DMS153 treated with DMSO at 0.1 percent for 48 hours (cell line): ENCODE results near the gene FRY.

Source experiments
- DNase-seq: peaks from one replicate; lab custom pipeline; 2025; ENCODE audit not compliant: unreplicated experiment; lab: John Stamatoyannopoulos, UW

FRY gene

DNA sequence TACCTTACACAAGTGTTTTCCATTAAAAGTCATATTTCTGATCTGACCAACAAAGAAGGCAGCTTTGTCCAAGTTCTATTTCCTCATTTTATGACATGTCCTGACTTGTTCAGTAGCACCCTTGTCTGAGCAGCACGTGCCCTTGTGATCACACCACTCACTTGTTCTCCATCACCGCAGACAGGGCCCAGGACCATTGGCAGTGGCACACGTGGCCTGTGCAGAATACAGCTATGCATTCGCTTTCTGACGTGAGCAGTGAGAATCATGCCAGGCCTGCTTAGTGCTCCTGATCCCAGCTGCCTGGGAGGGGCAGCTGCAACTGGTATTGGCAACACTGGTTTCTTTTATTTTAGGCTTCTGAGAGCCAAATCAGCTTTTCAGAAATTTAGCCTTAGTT lies 134.2 kb downstream of the FRY start:
- peak; percentile 36 for DNase-seq

DNA sequence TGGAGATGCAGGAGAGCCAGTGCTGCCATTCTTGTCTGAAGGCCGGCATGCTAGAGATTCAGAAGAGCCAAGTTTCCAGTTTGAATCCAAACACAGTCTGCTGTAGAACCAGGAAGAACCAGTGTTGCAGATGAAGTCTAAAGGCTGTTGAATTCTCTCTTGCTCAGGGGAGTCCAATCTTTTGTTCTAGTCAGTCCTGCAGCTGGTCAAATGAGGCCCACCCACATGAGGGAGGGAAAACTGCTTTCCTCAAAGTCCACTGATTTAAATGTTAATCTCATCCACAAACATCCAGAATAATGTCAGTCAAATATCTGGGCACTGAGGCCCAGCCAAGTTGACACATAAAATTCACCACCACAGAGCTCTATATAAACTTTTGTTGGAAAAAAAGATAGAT lies 136.6 kb downstream of the FRY start:
- DNase-seq: no peak

DNA sequence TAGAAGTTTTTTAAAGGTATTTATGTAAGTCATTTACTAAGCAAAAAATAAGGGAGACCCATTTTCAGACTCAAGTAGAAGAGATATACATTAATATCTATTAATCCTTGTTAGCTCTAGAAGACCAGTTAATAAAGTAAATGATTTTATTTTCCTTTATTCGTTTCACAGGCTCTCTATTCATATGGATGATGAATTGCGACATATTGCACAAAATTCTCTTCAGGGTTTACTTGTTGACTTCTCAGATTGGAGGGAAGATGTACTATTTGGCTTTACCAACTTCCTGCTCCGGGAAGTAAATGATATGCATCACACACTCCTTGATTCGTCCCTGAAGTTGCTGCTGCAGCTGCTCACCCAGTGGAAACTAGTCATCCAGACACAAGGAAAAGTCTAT lies 139.3 kb downstream of the FRY start:
- no peak for DNase-seq

DNA sequence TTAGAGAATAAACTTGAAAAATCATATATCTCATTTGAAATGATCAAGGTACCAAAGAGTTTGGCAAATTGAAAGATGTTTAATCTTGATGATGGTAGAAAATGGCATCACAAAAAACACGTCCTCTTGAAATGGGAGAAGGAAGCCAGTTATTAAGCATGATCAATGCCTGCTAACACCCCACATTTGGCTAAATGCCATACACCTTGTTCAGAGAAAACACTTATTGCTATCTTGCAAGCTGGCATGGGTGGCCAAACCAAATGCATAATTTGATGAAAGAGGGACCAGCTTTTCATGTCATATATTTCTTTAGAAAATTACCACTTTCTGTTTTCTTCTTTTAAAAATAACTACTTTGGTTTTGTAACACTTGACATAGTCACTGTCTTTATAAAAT lies 142.3 kb downstream of the FRY start:
- DNase-seq: no peak

DNA sequence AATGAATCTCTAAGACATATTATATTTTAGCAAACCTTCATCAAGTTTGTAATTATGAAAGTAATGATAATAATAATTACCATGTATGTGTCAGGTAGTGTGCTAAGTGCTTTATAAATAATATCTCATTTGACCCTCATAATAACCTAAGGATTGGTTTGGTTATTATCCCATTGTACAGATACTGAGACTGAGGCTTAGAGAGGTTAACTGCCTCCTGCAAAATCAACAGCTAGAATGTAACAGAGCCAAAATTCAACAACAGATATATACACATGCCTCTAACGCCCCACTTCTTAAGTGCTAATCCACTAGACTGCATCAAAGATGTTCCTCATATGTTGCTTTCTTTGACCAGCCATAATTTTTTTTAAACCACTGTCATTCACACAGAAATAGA lies 142.8 kb downstream of the FRY start:
- DNase-seq: no peak

DNA sequence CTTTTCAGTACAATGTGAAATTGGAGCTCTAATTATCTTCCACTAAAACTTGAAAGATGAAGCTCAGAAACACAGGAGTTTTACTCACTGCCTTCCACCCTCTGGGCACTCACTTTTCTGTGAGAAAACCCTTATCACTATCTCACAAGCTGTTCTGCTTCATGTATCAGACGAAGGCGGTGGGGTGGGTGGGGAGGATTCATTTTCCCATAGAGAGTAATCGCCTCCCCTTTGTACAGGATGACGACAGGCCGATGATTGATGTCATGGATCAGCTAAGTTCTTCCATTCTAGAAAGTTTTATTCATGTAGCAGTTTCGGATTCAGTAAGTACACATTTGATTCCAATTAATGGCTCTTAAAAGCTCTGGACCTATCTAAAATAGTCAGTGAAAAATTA lies 143.7 kb downstream of the FRY start:
- no peak for DNase-seq

DNA sequence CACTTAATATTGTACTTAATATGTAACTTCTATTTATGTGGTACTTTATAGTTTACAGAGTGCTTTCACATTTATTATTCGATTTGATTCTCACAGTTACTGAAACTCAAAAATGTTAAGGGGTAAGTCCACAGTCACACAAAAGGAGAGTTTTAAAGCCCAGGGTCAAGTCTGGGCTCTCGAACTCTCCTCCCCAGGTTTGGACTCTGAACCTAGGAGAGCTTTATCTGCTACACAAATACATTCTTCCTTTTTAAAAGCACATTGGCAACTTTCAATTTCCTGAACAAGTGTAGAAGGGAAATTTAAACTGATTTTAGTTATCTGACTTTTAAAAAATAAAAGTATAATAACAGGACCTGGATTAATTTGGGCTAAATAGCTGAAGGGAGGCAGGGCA lies 144.4 kb downstream of the FRY start:
- no peak for DNase-seq

DNA sequence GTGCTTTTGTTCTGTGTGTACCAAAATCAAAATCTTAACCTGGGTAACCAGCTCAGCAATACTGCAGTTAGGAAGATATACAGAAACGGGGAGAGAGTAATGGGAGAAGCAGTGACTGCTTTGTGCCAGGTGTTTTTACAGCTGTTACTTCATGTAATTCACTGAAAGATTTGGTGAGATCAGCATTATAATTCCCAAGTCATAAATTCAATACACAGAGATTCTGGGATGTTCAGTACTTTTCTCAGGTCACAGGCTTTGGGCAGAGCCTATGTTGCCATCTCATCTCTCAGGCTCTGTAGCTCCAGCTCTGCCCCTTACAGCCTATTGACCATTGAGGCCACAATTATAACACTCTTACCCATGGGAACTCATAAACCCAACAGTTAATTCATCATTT lies 145.1 kb downstream of the FRY start:
- no peak for DNase-seq

DNA sequence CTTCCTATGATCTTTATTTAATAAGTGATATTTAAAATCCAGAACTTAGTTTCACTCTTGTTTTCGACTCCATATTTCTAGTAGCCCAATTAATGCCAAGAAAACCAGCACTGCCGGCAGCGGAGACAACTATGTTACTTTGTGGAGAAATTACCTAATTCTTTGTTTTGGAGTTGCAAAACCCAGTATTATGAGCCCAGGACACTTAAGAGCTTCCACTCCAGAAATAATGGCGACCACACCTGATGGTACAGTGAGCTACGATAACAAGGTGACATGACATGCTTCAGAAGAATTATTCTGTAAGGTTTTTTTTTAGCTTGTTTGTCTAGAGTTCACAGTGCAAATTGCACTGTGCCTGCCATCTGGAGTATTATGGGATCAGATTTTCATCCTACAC lies 147.2 kb downstream of the FRY start:
- DNase-seq: no peak

DNA sequence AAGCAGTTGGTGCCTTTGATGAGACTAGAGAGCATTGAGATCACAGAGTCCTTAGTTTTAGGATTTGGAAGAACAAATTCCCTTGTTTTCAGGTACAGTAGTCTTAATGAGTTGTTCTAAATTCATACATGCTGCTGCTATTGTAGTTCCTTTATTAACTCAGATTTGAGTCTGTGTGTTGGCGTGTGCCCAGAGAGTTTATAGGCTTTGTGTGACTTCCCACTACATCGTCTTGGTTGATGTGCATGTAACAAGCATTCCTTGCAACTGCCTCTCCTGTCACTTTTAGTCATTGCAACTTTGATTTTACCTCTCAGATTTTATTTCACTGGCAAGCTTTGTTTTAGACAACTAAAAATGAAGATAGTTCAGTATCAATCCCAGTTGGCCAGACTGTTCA lies 148.1 kb downstream of the FRY start:
- no peak for DNase-seq

DNA sequence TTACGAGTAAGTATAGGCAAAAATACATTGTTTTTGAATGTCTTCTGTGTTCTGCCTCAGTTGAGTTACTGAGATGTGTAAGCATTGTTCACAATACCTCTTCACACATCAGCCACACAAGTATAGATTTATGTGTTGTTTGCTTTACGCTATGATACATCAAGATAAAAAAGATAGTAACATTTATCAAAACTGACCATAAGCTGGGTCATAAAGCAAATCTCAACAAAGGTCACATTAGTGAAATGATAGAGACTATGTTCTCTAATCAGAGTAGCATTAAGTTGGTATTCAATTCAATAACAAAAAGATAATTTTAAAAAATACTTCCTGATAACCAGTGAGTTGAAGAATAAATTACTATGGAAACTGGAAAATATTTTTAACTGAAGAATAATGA lies 156.1 kb downstream of the FRY start:
- DNase-seq: no peak

DNA sequence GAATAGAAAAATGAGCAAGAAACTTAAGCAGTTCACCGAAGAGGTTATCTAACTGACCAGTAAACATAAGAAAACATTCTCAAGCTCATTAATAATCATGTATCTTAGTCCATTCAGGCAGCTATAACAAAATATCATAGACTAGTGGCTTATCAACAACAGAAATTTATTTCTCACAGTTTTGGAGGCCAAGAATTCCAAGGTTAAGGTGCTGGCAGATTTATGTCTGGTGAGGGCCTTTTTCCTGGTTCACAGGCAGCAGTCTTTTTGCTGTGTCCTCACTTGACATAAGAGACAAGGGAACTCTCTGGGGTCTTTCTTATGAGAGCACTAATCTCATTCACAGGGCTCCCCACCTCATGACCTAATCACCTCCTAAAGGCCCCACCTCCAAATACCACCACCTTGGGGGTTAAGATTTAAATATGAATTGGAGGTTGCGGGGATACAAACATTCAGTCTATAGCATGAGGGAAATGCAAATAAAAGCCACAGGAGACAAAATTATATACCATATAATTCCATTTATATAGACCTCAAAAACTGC lies 160.0 kb downstream of the FRY start:
- no peak for DNase-seq

DNA sequence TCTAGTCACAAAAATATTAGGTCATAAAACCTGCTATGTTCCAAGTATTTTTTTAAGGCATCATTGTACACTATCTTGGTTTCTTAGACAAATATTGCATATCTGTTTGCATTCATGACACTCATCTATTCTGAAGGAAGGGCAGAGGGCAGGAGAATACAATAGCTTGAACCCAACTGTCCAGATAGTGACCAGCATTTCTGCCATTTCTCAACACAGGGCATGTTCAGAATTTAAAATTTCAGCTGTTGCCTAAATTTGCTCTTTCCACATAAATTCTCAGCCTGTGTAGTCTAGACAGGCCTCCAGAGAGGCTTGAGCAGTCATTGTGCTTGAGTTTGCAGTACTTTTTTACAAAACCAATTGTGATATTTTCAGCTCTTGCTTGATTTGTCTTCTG lies 164.1 kb downstream of the FRY start:
- DNase-seq: no peak

DNA sequence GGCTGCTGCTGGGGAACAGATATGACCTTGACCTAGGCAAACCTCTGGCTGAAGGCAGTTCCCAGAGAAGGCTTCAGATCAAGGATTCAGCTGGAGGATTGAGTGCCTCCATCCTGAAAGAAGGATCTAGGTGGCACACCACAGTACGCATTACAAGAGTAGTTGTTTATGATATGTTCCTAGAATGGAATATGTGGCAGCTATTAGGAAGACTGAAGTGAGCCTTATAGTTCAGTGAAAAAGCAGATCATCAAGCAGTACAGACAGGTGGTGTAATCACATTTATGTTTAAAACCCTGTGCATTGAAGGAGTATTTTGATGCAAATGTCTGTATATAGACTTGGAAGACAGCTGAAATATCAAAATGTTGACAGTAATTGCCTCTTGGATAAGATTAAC lies 167.6 kb downstream of the FRY start:
- no peak for DNase-seq

DNA sequence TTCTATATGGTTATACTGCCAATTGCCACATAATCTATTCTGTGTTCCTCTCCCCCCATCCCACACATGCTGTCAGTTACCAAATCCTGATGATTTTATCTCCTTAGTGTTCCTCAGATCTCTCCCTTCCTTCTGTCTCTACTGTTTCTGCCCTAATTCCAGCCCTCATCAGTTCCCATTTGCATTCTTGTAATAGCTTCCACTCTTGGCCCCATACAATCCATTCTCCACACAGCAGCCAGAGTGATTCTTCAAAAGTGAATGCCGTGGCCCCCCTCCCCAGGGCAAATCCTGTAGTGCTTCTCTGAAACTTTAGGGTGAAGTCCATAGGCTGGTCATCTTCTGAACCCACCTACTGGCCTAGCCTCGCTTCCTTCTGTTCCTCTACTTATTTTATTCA lies 169.2 kb downstream of the FRY start:
- no peak for DNase-seq

DNA sequence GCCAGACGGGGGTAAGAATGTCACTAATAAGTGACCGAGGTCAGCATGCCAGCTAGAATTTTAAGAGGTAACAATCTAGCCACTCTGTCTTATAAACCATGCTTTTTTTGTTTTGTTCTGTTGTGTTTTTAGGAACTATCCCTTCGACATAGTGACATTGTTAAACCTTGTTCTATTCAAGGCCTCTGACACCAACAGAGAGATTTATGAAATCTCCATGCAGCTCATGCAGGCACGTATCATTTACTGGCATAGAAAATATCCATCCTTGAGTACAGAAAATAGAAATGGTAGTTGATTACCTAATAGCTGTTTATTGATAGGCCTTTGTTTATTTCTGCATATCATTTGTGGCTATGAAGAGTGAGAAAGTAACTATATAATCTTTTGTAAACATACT lies 170.2 kb downstream of the FRY start:
- no peak for DNase-seq

DNA sequence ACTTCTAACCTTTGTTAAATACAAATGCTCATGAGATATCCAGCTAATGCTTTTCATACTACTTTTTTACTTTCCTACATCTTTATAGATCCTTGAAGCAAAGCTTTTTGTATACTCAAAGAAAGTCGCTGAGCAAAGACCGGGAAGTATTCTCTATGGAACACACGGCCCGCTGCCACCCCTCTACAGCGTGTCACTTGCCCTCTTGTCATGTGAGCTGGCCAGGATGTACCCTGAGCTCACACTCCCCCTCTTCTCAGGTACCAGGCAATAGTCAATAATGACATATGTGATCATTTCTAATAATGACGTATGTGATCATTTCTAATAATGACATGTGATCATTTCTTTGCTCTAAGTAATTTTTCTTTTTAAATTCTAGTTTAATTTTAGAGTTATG lies 170.7 kb downstream of the FRY start:
- no peak for DNase-seq

DNA sequence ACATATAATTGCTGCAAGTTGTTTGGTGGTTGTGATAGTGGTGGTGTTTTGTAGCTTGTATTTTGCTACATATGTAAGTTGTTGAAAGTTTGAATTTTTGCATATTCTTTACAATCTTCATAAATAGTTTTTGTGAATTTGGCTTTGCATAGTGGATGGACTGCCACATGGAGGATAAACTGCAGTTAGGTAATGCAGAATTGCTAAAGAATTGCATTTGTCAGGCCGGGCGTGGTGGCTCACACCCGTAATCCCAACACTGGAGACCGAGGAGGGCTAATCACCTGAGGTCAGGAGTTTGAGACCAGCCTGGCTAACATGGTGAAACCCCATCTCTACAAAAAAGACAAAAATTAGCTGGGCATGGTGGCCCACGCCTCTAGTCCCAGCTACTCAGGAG lies 171.6 kb downstream of the FRY start:
- DNase-seq: no peak

DNA sequence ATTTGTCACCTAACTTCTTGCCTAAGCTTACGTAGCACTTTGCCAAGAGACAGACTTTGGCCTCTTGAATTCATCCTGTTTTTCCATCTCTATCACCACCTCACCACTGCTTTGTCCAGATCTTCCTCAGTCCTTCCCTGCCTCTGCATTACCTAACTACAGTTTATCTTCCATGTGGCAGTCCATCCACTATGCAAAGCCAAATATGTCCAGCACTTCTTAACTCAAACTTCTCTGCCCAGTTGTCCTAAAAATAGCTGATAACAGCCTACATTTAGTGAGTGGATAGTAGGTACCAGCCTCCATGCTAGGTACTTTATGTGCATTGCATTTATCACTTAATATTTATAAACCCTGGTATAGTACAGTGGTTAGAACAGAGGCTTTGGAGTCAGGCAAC lies 172.2 kb downstream of the FRY start:
- no peak for DNase-seq

DNA sequence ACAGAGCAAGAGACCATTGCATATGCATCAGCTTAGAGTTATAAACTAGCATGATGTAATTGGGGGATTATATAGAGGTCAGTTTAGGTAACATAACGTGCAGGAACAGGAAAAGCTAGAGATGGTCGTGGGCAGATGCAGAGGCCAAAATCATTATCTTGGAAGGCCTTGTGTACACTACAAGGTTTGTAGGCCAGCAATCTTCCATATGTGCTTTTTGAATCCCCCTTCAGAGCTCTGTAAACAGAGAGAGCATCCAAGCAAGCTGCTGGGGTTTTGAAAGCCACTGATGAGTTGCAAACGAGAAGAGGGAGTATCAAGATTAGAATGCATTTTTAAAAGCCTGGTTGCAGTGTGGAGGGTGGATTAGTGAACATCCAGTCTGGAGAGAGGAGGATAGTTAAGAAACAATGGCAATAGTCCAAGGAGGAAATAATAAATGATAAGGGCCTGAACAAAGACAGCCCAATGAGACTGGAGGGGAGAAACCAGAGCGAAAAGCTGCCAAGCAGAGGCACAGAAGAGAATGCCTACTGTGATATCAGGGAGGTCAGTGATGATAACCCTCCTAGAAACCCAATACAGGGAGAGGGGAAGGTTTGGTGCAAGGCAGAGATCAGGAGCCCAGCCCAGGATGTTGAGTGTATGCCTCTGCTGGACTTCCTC lies 174.0 kb downstream of the FRY start:
- DNase-seq: peak; percentile 63

DNA sequence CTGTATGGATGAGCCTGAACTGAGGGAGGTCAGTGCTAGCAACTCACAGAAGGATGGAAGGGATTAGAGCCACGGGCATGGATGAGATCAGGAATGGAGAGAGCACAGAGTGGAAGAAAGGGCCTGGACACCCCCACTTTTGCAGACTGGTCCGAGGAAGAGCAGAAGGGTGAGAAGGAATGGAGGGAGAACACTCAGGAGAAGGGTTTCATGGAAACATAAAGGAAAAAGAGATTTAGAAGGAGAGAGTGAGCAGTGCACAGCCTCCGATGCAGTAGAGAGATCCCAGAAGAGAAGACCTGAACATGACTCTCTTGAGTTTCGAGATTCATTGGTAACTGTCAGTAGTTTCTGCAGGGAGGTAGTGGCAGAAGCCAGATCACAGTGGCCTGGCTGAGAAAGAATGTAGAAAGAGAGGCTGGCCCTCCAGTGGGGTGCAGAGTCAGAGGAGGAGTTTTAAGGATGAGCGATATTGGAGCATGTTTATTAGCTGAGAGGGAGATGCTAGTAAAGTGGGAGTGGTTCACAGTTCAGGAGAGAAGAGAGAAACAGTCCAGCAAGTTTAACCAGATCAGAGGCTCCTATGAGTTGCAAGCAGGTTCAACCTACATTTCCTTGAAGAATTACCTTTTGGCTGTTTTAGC lies 174.6 kb downstream of the FRY start:
- no peak for DNase-seq

DNA sequence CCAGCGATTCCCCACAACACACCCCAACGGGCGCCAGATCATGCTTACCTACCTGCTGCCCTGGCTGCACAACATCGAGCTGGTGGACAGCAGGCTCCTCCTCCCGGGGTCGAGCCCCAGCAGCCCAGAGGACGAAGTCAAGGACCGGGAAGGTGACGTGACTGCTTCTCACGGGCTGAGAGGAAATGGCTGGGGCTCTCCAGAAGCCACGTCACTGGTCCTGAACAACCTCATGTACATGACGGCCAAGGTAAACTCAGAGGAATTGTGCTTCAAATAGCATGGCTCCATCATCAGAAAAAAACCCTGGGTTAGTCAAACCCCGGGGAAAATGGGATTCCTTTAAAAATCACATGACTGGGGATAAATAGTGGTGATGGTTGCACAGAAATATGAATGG lies 177.3 kb downstream of the FRY start:
- DNase-seq: no peak

DNA sequence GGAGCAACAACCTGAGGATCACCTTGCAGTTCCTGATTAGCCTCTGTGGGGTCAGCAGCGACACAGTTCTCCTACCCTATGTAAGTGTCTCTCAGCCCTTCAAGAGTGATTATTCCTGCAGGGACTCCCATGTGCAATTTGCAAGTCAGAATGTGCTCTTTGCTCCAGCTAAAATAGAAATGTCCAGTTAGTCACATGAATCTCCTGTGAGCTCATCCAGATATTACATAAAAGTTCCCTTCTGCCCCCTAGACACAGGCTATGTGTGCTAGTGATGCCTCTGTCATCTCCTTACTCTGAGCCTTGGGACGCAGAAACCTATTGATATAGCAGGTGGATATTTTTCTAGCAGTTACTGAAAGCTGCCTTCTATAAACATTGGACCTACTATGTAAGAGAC lies 178.1 kb downstream of the FRY start:
- no peak for DNase-seq
